Measurements from ENCODE around the gene C16orf96.

Gene C16orf96

GRCh38 chr16:4639899-4640509 lies 83.9 kb downstream of the C16orf96 start:
- Histone ChIP-seq H3K4me1 (ENCODE audit: control insufficient read depth, insufficient read depth, low read length, poor library complexity, severe bottlenecking) (no peaks in the 10 kb centered on the region), H3K27ac (ENCODE audit: low read depth, low read length, severe bottlenecking) (no peak overlapping the region), H3K36me3 (ENCODE audit: control insufficient read depth, insufficient read depth, low read length) (peaks cover 29% of the 10 kb centered on the region), H3K9me3 (ENCODE audit: control insufficient read depth, low read length) (no peaks in the 10 kb centered on the region), H3K4me3 (ENCODE audit: extremely low read depth, insufficient read depth, low read length, poor library complexity, severe bottlenecking) (no peak overlapping the region)
- WGBS, 2 experiments (ENCODE audit: insufficient coverage in 2 of 2), result 95 to 96% methylated on average over 27 of the region's 27 CpGs

GRCh38 chr16:4640572-4641305 lies 84.6 kb downstream of the C16orf96 start:
- no peak overlapping the region for H3K4me3 ChIP-seq (ENCODE audit: extremely low read depth, insufficient read depth, low read length, poor library complexity, severe bottlenecking)
- H3K36me3 ChIP-seq (ENCODE audit: control insufficient read depth, insufficient read depth, low read length), result peaks cover 35% of the 10 kb centered on the region
- no peak overlapping the region for H3K27ac ChIP-seq (ENCODE audit: low read depth, low read length, severe bottlenecking)
- H3K9me3 ChIP-seq (ENCODE audit: control insufficient read depth, low read length), result no peaks in the 10 kb centered on the region
- 92 to 94% methylated on average over 9 to 16 of the region's 19 CpGs for WGBS, 2 experiments (ENCODE audit: insufficient coverage in 2 of 2)
- H3K4me1 ChIP-seq (ENCODE audit: control insufficient read depth, insufficient read depth, low read length, poor library complexity, severe bottlenecking), result no peaks in the 10 kb centered on the region

DNA sequence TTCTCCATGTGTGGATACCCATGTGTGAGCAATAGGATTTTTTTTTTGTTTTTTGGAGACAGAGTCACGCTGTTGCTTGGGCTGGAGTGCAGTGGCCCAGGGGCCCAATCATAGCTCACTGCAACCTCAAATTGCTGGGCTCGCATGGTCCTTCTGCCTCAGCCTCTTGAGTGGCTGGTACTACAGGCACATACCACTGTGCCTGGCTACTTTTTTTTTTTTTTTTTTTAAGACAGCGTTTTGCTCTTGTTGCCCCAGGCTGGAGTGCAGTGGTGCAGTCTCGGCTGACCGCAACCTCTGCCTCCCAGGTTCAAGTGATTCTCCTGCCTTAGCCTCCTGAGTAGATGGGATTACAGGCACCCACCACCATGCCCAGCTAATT lies 85.2 kb downstream of the C16orf96 start:
- Histone ChIP-seq H3K4me3 (ENCODE audit: extremely low read depth, insufficient read depth, low read length, poor library complexity, severe bottlenecking) (no peak overlapping the region), H3K36me3 (ENCODE audit: control insufficient read depth, insufficient read depth, low read length) (peaks cover 38% of the 10 kb centered on the region), H3K4me1 (ENCODE audit: control insufficient read depth, insufficient read depth, low read length, poor library complexity, severe bottlenecking) (no peaks in the 10 kb centered on the region), H3K9me3 (ENCODE audit: control insufficient read depth, low read length) (no peaks in the 10 kb centered on the region), H3K27ac (ENCODE audit: low read depth, low read length, severe bottlenecking) (no peak overlapping the region)
- 95 to 97% methylated on average over 2 to 3 of the region's 5 CpGs for WGBS, 2 experiments (ENCODE audit: insufficient coverage in 2 of 2)

DNA sequence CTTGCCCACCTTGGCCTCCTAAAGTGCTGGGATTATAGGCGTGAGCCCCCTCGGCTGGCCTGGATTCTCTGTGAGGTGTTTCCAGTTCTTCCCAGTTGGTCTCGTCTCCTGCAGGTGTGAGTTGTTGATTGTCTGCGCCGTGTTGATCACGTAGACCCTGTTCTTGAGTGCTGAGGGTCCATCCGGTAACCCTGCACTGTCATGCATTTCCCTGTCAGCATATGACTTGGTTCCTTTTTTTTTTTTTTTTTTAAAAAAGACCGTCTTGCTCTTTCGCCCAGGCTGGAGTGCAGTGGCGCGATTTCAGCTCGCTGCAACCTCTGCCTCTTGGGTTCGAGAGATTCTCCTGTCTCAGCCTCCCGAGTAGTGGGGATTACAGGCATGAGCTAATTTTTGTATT lies 85.8 kb downstream of the C16orf96 start:
- no peaks in the 10 kb centered on the region for H3K4me1 ChIP-seq (ENCODE audit: control insufficient read depth, insufficient read depth, low read length, poor library complexity, severe bottlenecking)
- no peak overlapping the region for H3K27ac ChIP-seq (ENCODE audit: low read depth, low read length, severe bottlenecking)
- H3K4me3 ChIP-seq (ENCODE audit: extremely low read depth, insufficient read depth, low read length, poor library complexity, severe bottlenecking), result no peak overlapping the region
- peaks cover 42% of the 10 kb centered on the region for H3K36me3 ChIP-seq (ENCODE audit: control insufficient read depth, insufficient read depth, low read length)
- 96 to 98% methylated on average over 7 to 12 of the region's 14 CpGs for WGBS, 2 experiments (ENCODE audit: insufficient coverage in 2 of 2)
- H3K9me3 ChIP-seq (ENCODE audit: control insufficient read depth, low read length), result peaks cover 3% of the 10 kb centered on the region

- Histone ChIP-seq H3K4me1 (ENCODE audit: control insufficient read depth, insufficient read depth, low read length, poor library complexity, severe bottlenecking) (no peaks in the 10 kb centered on the region), H3K36me3 (ENCODE audit: control insufficient read depth, insufficient read depth, low read length) (peaks cover 67% of the 10 kb centered on the region), H3K9me3 (ENCODE audit: control insufficient read depth, low read length) (peaks cover 3% of the 10 kb centered on the region), H3K27ac (ENCODE audit: low read depth, low read length, severe bottlenecking) (no peak overlapping the region), H3K4me3 (ENCODE audit: extremely low read depth, insufficient read depth, low read length, poor library complexity, severe bottlenecking) (no peak overlapping the region)
- 98 to 99% methylated on average over 20 to 22 of the region's 22 CpGs for WGBS, 2 experiments (ENCODE audit: insufficient coverage in 2 of 2)
Measured at GRCh38 chr16:4646773-4647643, 90.9 kb downstream of the C16orf96 start.

DNA sequence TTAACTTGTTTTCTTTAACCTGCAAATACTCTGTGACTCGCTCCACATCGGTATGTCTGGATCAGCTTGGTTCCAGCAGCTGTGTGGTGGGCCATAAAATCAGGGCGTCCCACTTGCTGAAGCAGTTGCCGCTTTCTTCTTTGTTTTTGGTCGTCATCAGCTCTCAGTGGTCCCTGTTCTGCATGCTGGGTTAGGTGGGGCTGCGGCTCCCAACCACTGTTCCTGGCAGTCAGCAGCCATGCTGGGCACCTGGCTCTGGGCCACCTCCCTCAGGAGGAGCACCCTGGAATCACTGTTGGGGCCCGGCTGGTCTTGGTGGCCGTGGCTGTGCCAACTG lies 91.5 kb downstream of the C16orf96 start:
- WGBS, 2 experiments (ENCODE audit: insufficient coverage in 2 of 2), result 91 to 96% methylated on average over 8 of the region's 8 CpGs
- peaks cover 73% of the 10 kb centered on the region for H3K36me3 ChIP-seq (ENCODE audit: control insufficient read depth, insufficient read depth, low read length)
- H3K4me3 ChIP-seq (ENCODE audit: extremely low read depth, insufficient read depth, low read length, poor library complexity, severe bottlenecking), result no peak overlapping the region
- no peak overlapping the region for H3K27ac ChIP-seq (ENCODE audit: low read depth, low read length, severe bottlenecking)
- H3K9me3 ChIP-seq (ENCODE audit: control insufficient read depth, low read length), result peaks cover 3% of the 10 kb centered on the region
- H3K4me1 ChIP-seq (ENCODE audit: control insufficient read depth, insufficient read depth, low read length, poor library complexity, severe bottlenecking), result no peaks in the 10 kb centered on the region

GRCh38 chr16:4648917-4649316 lies 92.8 kb downstream of the C16orf96 start:
- Histone ChIP-seq H3K4me1 (ENCODE audit: control insufficient read depth, insufficient read depth, low read length, poor library complexity, severe bottlenecking) (no peaks in the 10 kb centered on the region), H3K4me3 (ENCODE audit: extremely low read depth, insufficient read depth, low read length, poor library complexity, severe bottlenecking) (no peak overlapping the region), H3K27ac (ENCODE audit: low read depth, low read length, severe bottlenecking) (no peak overlapping the region), H3K9me3 (ENCODE audit: control insufficient read depth, low read length) (peaks cover 3% of the 10 kb centered on the region), H3K36me3 (ENCODE audit: control insufficient read depth, insufficient read depth, low read length) (peaks cover 76% of the 10 kb centered on the region)
- WGBS, 2 experiments (ENCODE audit: insufficient coverage in 2 of 2), result 93 to 95% methylated on average over 11 to 12 of the region's 13 CpGs

GRCh38 chr16:4649744-4650442 lies 93.8 kb downstream of the C16orf96 start:
- Histone ChIP-seq H3K4me1 (ENCODE audit: control insufficient read depth, insufficient read depth, low read length, poor library complexity, severe bottlenecking) (no peaks in the 10 kb centered on the region), H3K36me3 (ENCODE audit: control insufficient read depth, insufficient read depth, low read length) (peaks cover 84% of the 10 kb centered on the region), H3K27ac (ENCODE audit: low read depth, low read length, severe bottlenecking) (no peak overlapping the region), H3K4me3 (ENCODE audit: extremely low read depth, insufficient read depth, low read length, poor library complexity, severe bottlenecking) (no peak overlapping the region), H3K9me3 (ENCODE audit: control insufficient read depth, low read length) (peaks cover 3% of the 10 kb centered on the region)
- 95 to 96% methylated on average over 20 to 24 of the region's 25 CpGs for WGBS, 2 experiments (ENCODE audit: insufficient coverage in 2 of 2)

Data from mesodermal cell (in vitro differentiated cells).